Natural killer cell (primary cell): Measurements from ENCODE around the gene LDHB. TPM values are rescaled to one million over a fixed set of nuclear protein-coding genes. Genes with fewer than 3 reads are reported as not detected.
"Not testable (repeated sequence)": the region's sequence is repeated elsewhere in the genome, so short reads cannot be mapped to it uniquely, and the experiment has no call there.

ENCODE experiments used
- ATAC-seq, 3 donors: fragments of 150-1000 bp in 2 of 3; fragments of 200-7000 bp in 1 of 3; cut with Tn5 transposase; 1 replicate in 1 of 3; 2 replicates in 2 of 3; pipeline ENCODE4 v1.10.0; 2021; ENCODE audit warnings: mild to moderate bottlenecking in 2 of 3, moderate library complexity in 2 of 3
- DNase-seq, 2 donors: peaks; one replicate each; pipeline versions ENCODE4 v3.0.0 to v3.0.0-alpha.2; 2013 to 2021; ENCODE audit warnings: mixed read lengths in 1 of 2
- H3K27ac ChIP-seq: one replicate; pipeline ENCODE4 v1.5.1; 2013; ENCODE audit warnings: mild to moderate bottlenecking, low read length
- H3K27me3 ChIP-seq: one replicate; pipeline ENCODE4 v1.6.1; 2013; ENCODE audit warnings: low read length; ENCODE audit not compliant: control insufficient read depth, insufficient read depth
- H3K36me3 ChIP-seq: one replicate; pipeline ENCODE4 v1.6.1; 2013; ENCODE audit warnings: low read length; ENCODE audit not compliant: control insufficient read depth, insufficient read depth
- H3K4me1 ChIP-seq: one replicate; pipeline ENCODE4 v1.6.1; 2013; ENCODE audit warnings: low read length; ENCODE audit not compliant: control insufficient read depth, insufficient read depth
- H3K4me3 ChIP-seq: one replicate; pipeline ENCODE4 v1.5.1; 2013; ENCODE audit warnings: low read length
- H3K9me3 ChIP-seq: one replicate; pipeline ENCODE4 v1.6.1; 2013; ENCODE audit warnings: low read length; ENCODE audit not compliant: control insufficient read depth, insufficient read depth
- H3K27ac Mint-ChIP-seq, 2 donors: one replicate each; pipeline ENCODE4 v1.8.0; 2022; ENCODE audit warnings: mild to moderate bottlenecking in 2 of 2, mixed read lengths in 2 of 2, moderate library complexity in 1 of 2
- H3K27me3 Mint-ChIP-seq, 2 donors: one replicate each; pipeline ENCODE4 v1.8.0; 2022; ENCODE audit warnings: low read depth in 2 of 2, mixed read lengths in 2 of 2
- H3K36me3 Mint-ChIP-seq: one replicate; pipeline ENCODE4 v1.8.0; 2022; ENCODE audit warnings: mixed read lengths
- H3K4me1 Mint-ChIP-seq, 2 donors: one replicate each; pipeline ENCODE4 v1.8.0; 2022; ENCODE audit warnings: mixed read lengths in 2 of 2
- H3K4me3 Mint-ChIP-seq: one replicate; pipeline ENCODE4 v1.8.0; 2022; ENCODE audit warnings: mild to moderate bottlenecking, moderate library complexity, mixed read lengths
- H3K9me3 Mint-ChIP-seq, 2 donors: one replicate each; pipeline ENCODE4 v1.8.0; 2022; ENCODE audit warnings: mixed read lengths in 2 of 2
- CTCF ChIP-seq: fragments of 200-600 bp; IDR thresholded peaks from one replicate; pipeline ENCODE4 v1.8.0; 2022; ENCODE audit warnings: antibody characterized with exemption
- WGBS: methylation state at CpG from one replicate; pipeline ENCODE4 v1.1.7; 2013; ENCODE audit warnings: missing lambda C conversion rate; ENCODE audit not compliant: insufficient coverage; 5-methylcytosine and 5-hydroxymethylcytosine counted together
- intact Hi-C: fragments of 100-400 bp; cut with micrococcal nuclease; formaldehyde crosslinking; loops from one replicate; pipeline ENCODE4 v1.14.2; 2022
- total RNA-seq, 4 donors: library from RNA; stranded (reverse); fragments of 120-200 nt in 1 of 4; gene quantifications; one replicate each; pipeline versions ENCODE4 v1.2.3 to v1.2.4, GENCODE V29; 2013 to 2022

Gene LDHB
- total RNA-seq, 3 donors from 2014 or later (not counting 1 experiment from before 2014, with no cell fraction given) = 116 to 167 (median 125) TPM

GRCh38 chr12:21647179-21647578, 10.5 kb downstream of the LDHB start:
- no peaks in the 10 kb centered on the region for H3K9me3 Mint-ChIP-seq
- DNase-seq = no peak
- Histone ChIP-seq H3K36me3 (peaks cover 67% of the 10 kb centered on the region), H3K27ac (no peak overlapping the region), H3K4me1 (no peaks in the 10 kb centered on the region), H3K9me3 (no peaks in the 10 kb centered on the region), H3K4me3 (no peak overlapping the region), H3K27me3 (no peaks in the 10 kb centered on the region)
- no peak overlapping the region for H3K27ac Mint-ChIP-seq
- H3K4me3 Mint-ChIP-seq = no peak overlapping the region
- intact Hi-C loops = no loop called here
- TF ChIP-seq CTCF = no peak
- H3K4me1 Mint-ChIP-seq = peaks cover 5 to 14% of the 10 kb centered on the region in 2 donors
- no peaks in the 10 kb centered on the region for H3K27me3 Mint-ChIP-seq
- H3K36me3 Mint-ChIP-seq = peaks cover 50% of the 10 kb centered on the region
- ATAC-seq = no peak

- H3K4me3 ChIP-seq, H3K27ac Mint-ChIP-seq, H3K4me1 ChIP-seq, intact Hi-C loops, H3K4me1 Mint-ChIP-seq, H3K27ac ChIP-seq, H3K9me3 ChIP-seq, DNase-seq, ATAC-seq, H3K27me3 ChIP-seq, H3K4me3 Mint-ChIP-seq, H3K27me3 Mint-ChIP-seq, H3K9me3 Mint-ChIP-seq: not testable (repeated sequence)
- 70% methylated on average over 6 of the region's 7 CpGs for WGBS
- peaks cover 70% of the 10 kb centered on the region for H3K36me3 ChIP-seq
- H3K36me3 Mint-ChIP-seq = peaks cover 48% of the 10 kb centered on the region
Measured at GRCh38 chr12:21645041-21645500, 12.6 kb downstream of the LDHB start.

GRCh38 chr12:21644516-21644915, 13.1 kb downstream of the LDHB start:
- Histone ChIP-seq H3K27ac (no peak overlapping the region), H3K36me3 (peaks cover 72% of the 10 kb centered on the region), H3K27me3 (no peaks in the 10 kb centered on the region), H3K9me3 (no peaks in the 10 kb centered on the region), H3K4me3 (no peak overlapping the region), H3K4me1 (no peaks in the 10 kb centered on the region)
- ATAC-seq (no peak), DNase-seq (no peak)
- TF ChIP-seq CTCF = no peak
- H3K27ac Mint-ChIP-seq = no peak overlapping the region
- WGBS = 93% methylated on average over 3 of the region's 4 CpGs
- no peak overlapping the region for H3K4me3 Mint-ChIP-seq
- intact Hi-C loops = no loop called here
- no peaks in the 10 kb centered on the region for H3K27me3 Mint-ChIP-seq
- no peaks in the 10 kb centered on the region for H3K9me3 Mint-ChIP-seq
- peaks cover 0 to 5% of the 10 kb centered on the region in 2 donors for H3K4me1 Mint-ChIP-seq
- H3K36me3 Mint-ChIP-seq = peaks cover 47% of the 10 kb centered on the region

- Histone ChIP-seq H3K36me3 (peaks cover 71% of the 10 kb centered on the region), H3K4me3 (no peak overlapping the region), H3K27ac (no peak overlapping the region), H3K4me1 (no peaks in the 10 kb centered on the region), H3K9me3 (no peaks in the 10 kb centered on the region), H3K27me3 (no peaks in the 10 kb centered on the region)
- no peak for TF ChIP-seq CTCF
- ATAC-seq (no peak), DNase-seq (no peak)
- Mint-ChIP-seq H3K4me3 (no peak overlapping the region), H3K4me1 (peaks cover 0 to 5% of the 10 kb centered on the region in 2 donors), H3K9me3 (no peaks in the 10 kb centered on the region), H3K27me3 (no peaks in the 10 kb centered on the region), H3K27ac (no peak overlapping the region), H3K36me3 (peaks cover 47% of the 10 kb centered on the region)
- 85% methylated on average over 3 of the region's 3 CpGs for WGBS
- intact Hi-C loops = no loop called here
Measured at GRCh38 chr12:21643758-21644157, 13.9 kb downstream of the LDHB start.
